ENCODE results near the gene GRID2. TPM values are rescaled to one million over a fixed set of nuclear protein-coding genes. Genes with fewer than 3 reads are reported as not detected.
"Not testable (repeated sequence)": the region's sequence is repeated elsewhere in the genome, so short reads cannot be mapped to it uniquely, and the experiment has no call there.

Gene GRID2
- total and polyA plus RNA-seq, 2 donors = 0.63 to 26.1 TPM

DNA sequence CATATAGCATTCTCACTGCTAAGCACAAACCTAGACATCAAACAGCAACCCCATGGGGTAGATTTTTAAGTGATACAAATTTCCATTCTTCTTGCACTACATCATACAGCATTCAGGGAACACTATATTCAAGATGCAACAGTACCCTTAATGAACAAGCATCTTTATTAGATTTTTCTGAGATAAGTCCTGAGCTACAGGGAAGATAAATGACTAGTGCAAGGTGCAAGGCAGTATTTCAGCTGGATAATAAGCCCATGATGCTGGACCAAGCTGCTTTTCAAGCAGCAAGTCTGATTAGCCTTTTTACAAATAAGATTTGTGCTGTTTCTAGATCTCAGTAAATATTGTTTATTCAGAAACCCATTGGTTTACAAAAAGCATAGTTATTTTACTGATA, 1332.2 kb downstream of the GRID2 start:
- Histone ChIP-seq H3K36me3 (ENCODE audit: insufficient read depth) (no peaks in the 10 kb centered on the region), H3K4me1 (ENCODE audit: insufficient read depth) (no peaks in the 10 kb centered on the region), H3K27ac (ENCODE audit: low read depth) (no peak overlapping the region), H3K4me3 (ENCODE audit: low read depth, low read length) (no peak overlapping the region)
- no peak for DNase-seq (ENCODE audit: extremely low spot score)

- Histone ChIP-seq H3K4me1 (ENCODE audit: insufficient read depth) (no peaks in the 10 kb centered on the region), H3K27ac (ENCODE audit: low read depth) (no peak overlapping the region), H3K4me3 (ENCODE audit: low read depth, low read length) (no peak overlapping the region), H3K36me3 (ENCODE audit: insufficient read depth) (no peaks in the 10 kb centered on the region)
- no peak for DNase-seq (ENCODE audit: extremely low spot score)
- WGBS = 80% methylated on average over 3 of the region's 3 CpGs
Observed at GRCh38 chr4:93645120-93645519, 1341.4 kb downstream of the GRID2 start.

GRCh38 chr4:93646233-93646930, 1342.6 kb downstream of the GRID2 start:
- no peak overlapping the region for H3K27ac ChIP-seq (ENCODE audit: low read depth)
- no peak overlapping the region for H3K4me3 ChIP-seq (ENCODE audit: low read depth, low read length)
- DNase-seq (ENCODE audit: extremely low spot score) = no peak
- H3K4me1 ChIP-seq (ENCODE audit: insufficient read depth) = no peaks in the 10 kb centered on the region
- no peaks in the 10 kb centered on the region for H3K36me3 ChIP-seq (ENCODE audit: insufficient read depth)

DNA sequence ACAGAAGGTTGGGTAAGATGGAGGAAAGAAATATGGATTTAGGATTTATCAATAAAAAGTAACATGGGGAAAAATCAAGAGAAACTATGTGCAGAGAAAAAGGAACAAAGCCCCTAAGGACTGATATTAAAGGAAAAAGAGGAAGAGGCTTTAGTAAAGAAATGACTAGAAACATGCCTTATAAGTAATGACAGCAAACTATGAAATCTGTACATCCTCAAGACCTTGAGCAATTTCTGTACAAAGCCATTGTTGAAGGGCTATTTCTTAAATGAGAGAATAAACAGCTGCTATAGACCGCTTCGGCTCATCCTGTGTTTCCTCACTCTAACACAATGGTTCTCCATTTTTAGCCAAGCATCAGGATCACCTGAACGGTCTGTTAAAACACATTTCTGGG, 1344.5 kb downstream of the GRID2 start:
- H3K4me1 ChIP-seq (ENCODE audit: insufficient read depth) = no peaks in the 10 kb centered on the region
- WGBS = 74% methylated on average over 3 of the region's 3 CpGs
- DNase-seq (ENCODE audit: extremely low spot score) = no peak

DNA sequence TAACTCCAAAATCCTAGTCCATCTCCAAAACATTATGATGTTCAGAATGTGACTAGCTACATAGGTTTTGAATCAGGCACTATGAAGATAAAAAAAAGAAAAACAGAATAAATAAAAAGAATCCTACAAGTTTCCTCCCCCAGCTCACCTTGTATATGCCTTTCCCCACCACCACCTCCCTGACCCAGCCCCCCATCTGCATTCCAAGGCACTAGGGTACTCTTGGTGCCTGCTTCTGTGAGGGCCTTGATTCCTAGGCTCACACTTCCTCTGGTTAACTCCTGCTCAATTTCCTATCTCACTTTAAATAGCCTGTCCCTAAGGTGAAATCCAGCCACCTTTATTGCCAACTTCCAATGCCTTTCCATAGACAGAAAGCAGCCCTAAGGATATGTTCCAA, 1346.1 kb downstream of the GRID2 start:
- no peaks in the 10 kb centered on the region for H3K36me3 ChIP-seq (ENCODE audit: insufficient read depth)
- no peak for DNase-seq (ENCODE audit: extremely low spot score)
- no peaks in the 10 kb centered on the region for H3K4me1 ChIP-seq (ENCODE audit: insufficient read depth)
- no peak overlapping the region for H3K4me3 ChIP-seq (ENCODE audit: low read depth, low read length)
- H3K27ac ChIP-seq (ENCODE audit: low read depth) = no peak overlapping the region

More for the DNA sequence above, 1344.5 kb downstream of the GRID2 start:
- no peaks in the 10 kb centered on the region for H3K36me3 ChIP-seq (ENCODE audit: insufficient read depth)
- no peak overlapping the region for H3K4me3 ChIP-seq (ENCODE audit: low read depth, low read length)
- H3K27ac ChIP-seq (ENCODE audit: low read depth) = no peak overlapping the region

- WGBS = 87% methylated on average over 1 of the region's 1 CpG
- Histone ChIP-seq H3K4me3 (ENCODE audit: low read depth, low read length) (no peak overlapping the region), H3K27ac (ENCODE audit: low read depth) (no peak overlapping the region), H3K4me1 (ENCODE audit: insufficient read depth) (no peaks in the 10 kb centered on the region), H3K36me3 (ENCODE audit: insufficient read depth) (no peaks in the 10 kb centered on the region)
- no peak for DNase-seq (ENCODE audit: extremely low spot score)
Observed at GRCh38 chr4:93654211-93654610, 1350.4 kb downstream of the GRID2 start.

- no peak overlapping the region for H3K27ac ChIP-seq (ENCODE audit: low read depth)
- no peak overlapping the region for H3K4me3 ChIP-seq (ENCODE audit: low read depth, low read length)
- H3K36me3 ChIP-seq (ENCODE audit: insufficient read depth) = no peaks in the 10 kb centered on the region
- no peak for DNase-seq (ENCODE audit: extremely low spot score)
- no peaks in the 10 kb centered on the region for H3K4me1 ChIP-seq (ENCODE audit: insufficient read depth)
- WGBS = 86% methylated on average over 2 of the region's 2 CpGs
Observed at GRCh38 chr4:93657527-93657926, 1353.8 kb downstream of the GRID2 start.

DNA sequence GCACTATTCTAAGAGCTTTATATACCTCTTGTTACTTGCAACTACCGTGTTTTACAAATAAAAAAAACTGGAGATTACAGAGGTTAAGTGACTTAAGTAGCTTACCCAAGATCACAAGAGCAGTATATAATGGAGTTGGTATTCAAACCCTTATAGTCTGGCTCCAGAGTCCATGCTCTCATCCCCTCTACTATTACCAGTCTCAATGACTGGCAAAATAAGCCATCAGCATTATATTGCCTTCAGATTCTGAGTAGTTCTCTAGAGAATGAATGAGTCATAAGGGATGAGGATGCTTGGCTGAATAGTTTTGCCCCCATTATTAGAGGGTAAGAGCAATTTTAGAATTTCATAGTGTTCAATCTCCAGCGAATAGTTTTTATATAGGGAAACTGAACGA, 1354.7 kb downstream of the GRID2 start:
- 63% methylated on average over 3 of the region's 3 CpGs for WGBS
- H3K27ac ChIP-seq (ENCODE audit: low read depth) = no peak overlapping the region
- H3K4me3 ChIP-seq (ENCODE audit: low read depth, low read length) = no peak overlapping the region
- no peaks in the 10 kb centered on the region for H3K36me3 ChIP-seq (ENCODE audit: insufficient read depth)
- no peak for DNase-seq (ENCODE audit: extremely low spot score)
- no peaks in the 10 kb centered on the region for H3K4me1 ChIP-seq (ENCODE audit: insufficient read depth)

DNA sequence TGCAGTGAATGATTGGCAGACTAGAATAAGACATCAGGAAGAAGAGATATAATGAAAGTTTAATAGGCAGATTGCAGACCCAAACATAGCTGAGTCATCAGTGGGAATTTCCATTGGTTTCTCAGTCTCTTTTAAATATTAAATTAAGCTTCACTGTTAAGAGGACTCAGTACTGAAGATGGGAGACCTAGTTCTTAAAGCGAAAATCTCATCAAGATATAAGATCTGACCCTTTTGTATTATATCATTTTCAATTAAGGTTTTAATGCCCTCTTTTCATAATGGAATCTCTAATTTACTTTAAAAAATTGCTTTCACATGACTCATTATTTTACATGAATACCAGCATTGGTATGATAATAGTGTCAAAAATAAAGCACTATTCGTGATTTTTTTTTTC, 1355.9 kb downstream of the GRID2 start:
- Histone ChIP-seq H3K4me1 (ENCODE audit: insufficient read depth) (no peaks in the 10 kb centered on the region), H3K27ac (ENCODE audit: low read depth) (no peak overlapping the region), H3K4me3 (ENCODE audit: low read depth, low read length) (no peak overlapping the region), H3K36me3 (ENCODE audit: insufficient read depth) (no peaks in the 10 kb centered on the region)
- DNase-seq (ENCODE audit: extremely low spot score) = no peak
- WGBS = 80% methylated on average over 2 of the region's 2 CpGs

DNA sequence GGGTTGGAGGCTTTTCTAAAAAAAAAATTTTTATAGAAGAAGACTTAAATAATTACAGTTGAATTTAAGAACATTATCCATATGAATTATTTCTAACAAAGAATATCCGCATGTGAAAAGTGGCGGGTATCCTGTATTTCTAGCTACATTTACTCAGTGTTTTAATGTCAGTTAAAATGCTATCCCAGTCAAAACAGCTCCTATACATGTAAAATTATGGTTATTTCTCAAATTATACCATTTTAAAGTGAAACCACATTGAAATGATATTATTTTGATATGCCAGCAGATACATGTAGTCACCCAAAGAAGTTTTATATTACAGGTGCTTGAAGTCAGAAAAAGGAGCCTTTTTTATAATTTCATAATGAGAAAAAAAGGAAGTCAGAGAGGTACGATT, 1356.3 kb downstream of the GRID2 start:
- 97% methylated on average over 3 of the region's 3 CpGs for WGBS
- no peak overlapping the region for H3K27ac ChIP-seq (ENCODE audit: low read depth)
- no peak for DNase-seq (ENCODE audit: extremely low spot score)
- no peaks in the 10 kb centered on the region for H3K36me3 ChIP-seq (ENCODE audit: insufficient read depth)
- H3K4me1 ChIP-seq (ENCODE audit: insufficient read depth) = no peaks in the 10 kb centered on the region
- H3K4me3 ChIP-seq (ENCODE audit: low read depth, low read length) = no peak overlapping the region

DNA sequence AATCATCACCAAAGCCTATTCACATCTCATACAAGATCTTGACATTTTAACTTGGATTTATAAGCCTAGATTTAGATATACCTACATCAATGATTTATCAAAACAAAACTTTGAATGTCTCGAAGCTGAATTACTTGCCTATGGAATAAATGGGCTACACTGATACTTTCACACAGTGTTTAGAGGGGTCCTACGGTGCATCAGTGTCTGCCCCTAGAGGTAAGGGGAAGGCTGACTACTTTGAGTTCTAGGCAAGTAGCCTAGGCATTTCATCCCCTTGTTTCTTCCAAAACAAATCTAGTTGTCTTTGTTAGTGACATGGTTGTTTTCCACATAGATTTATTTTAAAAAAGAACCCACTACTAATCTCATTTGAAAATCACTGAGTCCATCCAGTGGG, 1366.7 kb downstream of the GRID2 start:
- no peaks in the 10 kb centered on the region for H3K4me1 ChIP-seq (ENCODE audit: insufficient read depth)
- DNase-seq (ENCODE audit: extremely low spot score) = no peak
- H3K4me3 ChIP-seq (ENCODE audit: low read depth, low read length) = no peak overlapping the region
- H3K36me3 ChIP-seq (ENCODE audit: insufficient read depth) = no peaks in the 10 kb centered on the region
- no peak overlapping the region for H3K27ac ChIP-seq (ENCODE audit: low read depth)
- 85% methylated on average over 2 of the region's 2 CpGs for WGBS

DNA sequence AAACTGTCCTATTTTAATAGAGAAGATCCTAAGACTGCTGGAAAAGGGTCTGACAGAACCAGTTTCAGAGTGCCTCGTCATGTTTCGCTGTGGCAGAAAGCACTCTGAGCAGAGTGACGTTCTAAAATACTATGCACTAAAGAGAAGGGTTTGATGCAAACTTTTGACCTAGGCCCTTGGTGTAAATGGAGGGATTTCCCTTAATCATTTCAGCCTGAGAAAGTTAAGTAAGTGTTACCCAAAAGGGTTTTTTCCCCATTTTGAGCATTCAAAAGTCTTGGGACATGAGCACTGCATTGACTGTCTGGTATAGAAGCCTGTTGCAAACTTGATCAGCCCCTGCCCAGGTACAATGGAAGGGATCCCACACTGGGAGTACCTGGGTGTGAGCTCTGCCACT, 1367.3 kb downstream of the GRID2 start:
- Histone ChIP-seq H3K4me3 (ENCODE audit: low read depth, low read length) (no peak overlapping the region), H3K4me1 (ENCODE audit: insufficient read depth) (no peaks in the 10 kb centered on the region), H3K36me3 (ENCODE audit: insufficient read depth) (no peaks in the 10 kb centered on the region), H3K27ac (ENCODE audit: low read depth) (no peak overlapping the region)
- 95% methylated on average over 3 of the region's 3 CpGs for WGBS
- DNase-seq (ENCODE audit: extremely low spot score) = no peak

DNA sequence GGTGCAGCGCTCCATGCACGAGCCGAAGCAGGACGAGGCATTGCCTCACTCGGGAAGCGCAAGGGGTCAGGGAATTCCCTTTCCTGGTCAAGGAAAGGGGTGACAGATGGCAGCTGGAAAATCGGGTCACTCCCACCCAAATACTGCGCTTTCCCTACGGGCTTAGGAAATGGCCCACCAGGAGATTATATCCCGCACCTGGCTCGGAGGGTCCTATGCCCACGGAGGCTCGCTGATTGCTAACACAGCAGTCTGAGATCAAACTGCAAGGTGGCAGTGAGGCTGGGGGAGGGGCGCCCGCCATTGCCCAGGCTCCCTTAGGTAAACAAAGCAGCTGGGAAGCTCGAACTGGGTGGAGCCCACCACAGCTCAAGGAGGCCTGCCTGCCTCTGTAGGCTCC, 1373.2 kb downstream of the GRID2 start:
- H3K36me3 ChIP-seq (ENCODE audit: insufficient read depth); H3K27ac ChIP-seq (ENCODE audit: low read depth); H3K4me3 ChIP-seq (ENCODE audit: low read depth, low read length); DNase-seq (ENCODE audit: extremely low spot score); H3K4me1 ChIP-seq (ENCODE audit: insufficient read depth): not testable (repeated sequence)
- WGBS = 91% methylated on average over 13 of the region's 16 CpGs

DNA sequence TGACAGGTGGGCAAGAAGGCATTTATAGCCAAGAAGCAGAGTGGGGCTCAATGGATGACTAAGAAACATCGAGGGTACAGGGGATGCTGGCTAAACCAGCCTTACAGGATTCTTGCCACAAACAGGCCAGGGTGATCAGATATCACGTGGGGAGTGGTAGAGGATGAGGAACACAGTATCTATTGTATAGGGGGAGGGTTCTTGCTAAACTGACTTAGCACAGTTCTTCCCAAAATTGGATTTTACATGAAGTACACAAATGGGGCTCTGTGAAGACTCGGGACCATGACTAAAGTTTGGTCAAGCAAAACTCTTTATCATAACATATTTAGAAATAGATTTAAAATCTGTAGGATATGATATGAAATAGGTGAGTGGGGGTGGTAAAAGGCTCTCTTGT, 1380.8 kb downstream of the GRID2 start:
- no peak for DNase-seq (ENCODE audit: extremely low spot score)
- H3K4me3 ChIP-seq (ENCODE audit: low read depth, low read length) = no peak overlapping the region
- WGBS = 66% methylated on average over 3 of the region's 3 CpGs
- no peaks in the 10 kb centered on the region for H3K36me3 ChIP-seq (ENCODE audit: insufficient read depth)
- H3K27ac ChIP-seq (ENCODE audit: low read depth) = no peak overlapping the region
- H3K4me1 ChIP-seq (ENCODE audit: insufficient read depth) = no peaks in the 10 kb centered on the region

DNA sequence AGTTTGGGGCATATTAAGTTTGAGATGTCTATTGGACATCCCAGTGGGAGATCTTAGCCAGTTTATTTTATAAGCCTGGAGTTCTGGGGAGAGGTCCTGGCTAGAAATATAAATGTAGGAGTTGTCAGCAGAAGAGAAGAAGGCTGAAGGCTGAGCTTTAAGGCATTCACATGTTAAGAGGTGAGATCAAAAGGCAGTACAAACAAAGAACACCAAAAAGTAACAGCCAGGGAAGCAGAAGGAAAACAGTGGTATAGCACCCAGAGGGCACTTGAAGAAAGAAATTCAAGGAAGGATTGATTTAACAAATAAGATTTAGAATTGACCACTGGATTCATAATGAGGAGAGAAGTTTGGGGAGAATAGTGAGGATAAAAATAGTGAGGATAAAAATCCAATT, 1383.5 kb downstream of the GRID2 start:
- no peak for DNase-seq (ENCODE audit: extremely low spot score)
- no peak overlapping the region for H3K27ac ChIP-seq (ENCODE audit: low read depth)
- no peak overlapping the region for H3K4me3 ChIP-seq (ENCODE audit: low read depth, low read length)
- no peaks in the 10 kb centered on the region for H3K36me3 ChIP-seq (ENCODE audit: insufficient read depth)
- H3K4me1 ChIP-seq (ENCODE audit: insufficient read depth) = no peaks in the 10 kb centered on the region
